ENCODE measurements around the gene PWP2.
"Not testable (repeated sequence)": the region's sequence is repeated elsewhere in the genome, so short reads cannot be mapped to it uniquely, and the experiment has no call there.

PWP2 gene

DNA sequence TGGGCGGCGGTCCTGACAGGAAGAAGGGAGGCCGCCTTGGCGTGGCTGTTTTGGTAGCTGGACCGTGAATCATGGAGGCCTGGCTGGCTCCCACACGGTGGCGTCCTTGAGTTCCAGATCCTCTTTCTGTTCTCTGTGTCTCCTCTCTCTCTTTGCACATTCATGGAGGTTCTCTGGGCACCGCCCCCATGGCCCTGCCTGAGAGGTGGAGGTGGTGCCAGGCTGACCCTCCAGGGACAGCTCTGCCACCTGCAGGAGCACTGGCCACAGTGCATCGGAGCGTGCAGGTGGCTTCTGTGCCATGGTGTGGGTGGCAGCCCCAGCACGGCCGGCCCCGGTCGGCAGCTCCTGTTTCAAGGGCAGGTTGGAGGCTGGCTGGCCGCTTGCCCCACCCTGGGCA lies 30.8 kb downstream of the PWP2 start:
- DNase-seq (ENCODE audit: low read depth, low spot score): not testable (repeated sequence)

DNA sequence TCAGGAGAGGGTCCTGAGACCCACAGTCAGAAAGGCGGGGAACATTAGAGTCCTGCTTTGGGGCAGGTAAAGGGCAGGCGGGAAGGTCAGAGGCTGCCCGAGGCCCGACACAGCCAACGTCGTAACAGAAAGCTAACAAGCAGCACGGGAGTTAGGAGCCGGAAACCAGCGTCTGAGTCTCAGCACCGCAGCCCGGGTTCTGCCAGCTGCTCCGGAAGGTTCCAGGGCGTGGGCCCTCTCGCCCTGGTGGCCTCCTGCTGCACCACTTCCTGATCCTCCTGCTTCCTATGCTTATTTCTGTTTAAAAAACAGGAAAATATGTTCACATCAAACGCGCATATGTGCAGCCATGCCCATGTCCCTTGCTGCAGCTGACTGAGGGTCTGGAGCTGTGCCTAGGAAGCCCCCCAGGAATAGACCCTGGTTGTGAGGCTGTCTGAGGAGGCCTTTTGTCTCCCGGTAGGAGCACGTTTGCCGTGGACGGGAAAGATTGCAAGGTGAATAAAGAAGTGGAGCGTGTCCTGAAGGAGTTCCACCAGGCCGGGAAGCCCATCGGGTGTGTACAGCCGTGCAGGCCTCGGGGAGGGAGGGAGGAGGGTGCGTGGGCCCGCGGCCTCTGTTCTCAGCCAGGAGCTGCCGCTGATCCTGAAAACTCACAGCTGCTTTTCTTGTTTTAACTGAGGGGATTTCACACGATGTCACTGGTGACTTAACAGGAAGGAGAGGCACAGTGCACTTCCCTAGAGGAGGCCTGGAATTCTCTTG lies 32.8 kb downstream of the PWP2 start:
- DNase-seq (ENCODE audit: low read depth, low spot score): not testable (repeated sequence)

DNA sequence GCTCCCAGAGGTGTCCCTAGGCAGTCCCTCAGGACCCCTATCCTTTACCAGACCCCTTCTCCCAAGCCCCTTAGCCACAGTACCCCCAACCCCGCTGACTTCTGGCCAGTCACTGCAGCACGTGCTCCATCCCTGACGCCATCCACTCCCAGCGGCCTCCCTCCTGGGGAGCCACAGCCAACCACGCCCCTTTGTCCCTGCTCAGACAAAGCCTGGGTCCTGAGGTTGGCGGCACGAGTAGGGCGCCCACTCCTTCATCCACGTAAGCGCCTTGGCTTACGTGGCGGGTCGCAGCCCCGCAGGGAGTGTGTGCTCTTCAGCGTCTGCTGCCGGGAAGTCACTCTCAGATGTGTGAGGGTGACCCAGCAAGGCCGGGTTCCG lies 33.3 kb downstream of the PWP2 start:
- not testable (repeated sequence) for DNase-seq (ENCODE audit: low read depth, low spot score)

DNA sequence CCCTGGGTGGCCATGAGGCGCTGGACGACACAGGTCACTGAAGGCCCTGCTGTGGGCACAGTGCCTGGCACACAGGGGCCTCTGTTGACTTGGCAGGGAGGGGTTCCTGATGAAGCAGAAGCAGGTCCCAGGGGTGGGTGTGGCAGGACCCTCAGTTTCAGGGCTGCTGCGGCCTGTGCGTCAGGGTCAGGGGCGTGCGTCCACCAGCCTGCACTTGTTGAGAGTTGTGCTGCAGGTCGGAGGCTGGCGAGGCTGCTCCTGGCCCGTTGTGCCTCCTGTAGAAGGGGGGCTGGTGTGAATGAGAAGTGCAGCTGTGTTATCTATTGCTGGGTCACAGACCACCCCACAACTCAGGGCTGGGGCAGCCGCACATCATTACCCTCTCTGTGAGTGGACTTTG lies 35.3 kb downstream of the PWP2 start:
- DNase-seq (ENCODE audit: low read depth, low spot score): not testable (repeated sequence)

DNA sequence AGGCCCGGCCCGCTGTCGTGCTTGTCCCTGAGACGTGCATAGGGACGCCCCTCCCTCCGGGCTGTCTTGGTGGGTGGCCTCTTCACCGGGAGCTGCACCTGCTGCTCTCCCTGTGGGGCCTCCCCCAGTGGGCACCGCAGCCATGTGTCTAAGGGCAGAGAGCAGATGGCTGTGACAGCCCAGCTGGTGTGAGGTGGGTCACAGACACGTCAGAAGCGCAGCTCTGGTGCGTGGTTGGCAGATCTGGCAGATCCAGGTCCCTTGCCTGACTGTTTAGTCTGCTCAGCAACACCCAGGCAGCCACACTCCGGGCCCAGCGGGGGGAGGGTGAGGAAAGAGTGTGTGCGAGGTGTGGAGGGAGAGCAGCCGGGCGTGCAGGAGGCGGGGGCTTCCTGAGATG lies 36.2 kb downstream of the PWP2 start:
- not testable (repeated sequence) for DNase-seq (ENCODE audit: low read depth, low spot score)

DNA sequence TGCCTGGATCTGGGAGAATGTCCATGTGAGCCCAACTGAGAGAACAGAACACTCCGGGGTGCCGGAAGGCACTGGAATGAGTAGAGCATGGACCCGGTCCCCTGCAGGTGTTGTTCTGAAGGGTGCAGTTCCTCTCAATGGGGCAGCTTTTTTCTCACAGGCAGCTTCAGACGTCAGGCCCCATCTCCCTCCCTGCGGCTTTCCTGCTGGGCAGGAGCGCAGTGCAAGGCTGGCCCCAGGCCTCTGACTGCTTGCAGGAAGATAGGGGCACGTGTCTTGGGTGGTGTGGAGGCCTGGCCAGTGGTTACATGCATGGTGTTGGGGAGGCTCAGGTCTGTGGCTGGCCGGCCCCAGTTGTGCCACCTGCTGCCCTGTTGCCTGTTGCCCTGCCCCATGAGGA lies 36.8 kb downstream of the PWP2 start:
- not testable (repeated sequence) for DNase-seq (ENCODE audit: low read depth, low spot score)

DNA sequence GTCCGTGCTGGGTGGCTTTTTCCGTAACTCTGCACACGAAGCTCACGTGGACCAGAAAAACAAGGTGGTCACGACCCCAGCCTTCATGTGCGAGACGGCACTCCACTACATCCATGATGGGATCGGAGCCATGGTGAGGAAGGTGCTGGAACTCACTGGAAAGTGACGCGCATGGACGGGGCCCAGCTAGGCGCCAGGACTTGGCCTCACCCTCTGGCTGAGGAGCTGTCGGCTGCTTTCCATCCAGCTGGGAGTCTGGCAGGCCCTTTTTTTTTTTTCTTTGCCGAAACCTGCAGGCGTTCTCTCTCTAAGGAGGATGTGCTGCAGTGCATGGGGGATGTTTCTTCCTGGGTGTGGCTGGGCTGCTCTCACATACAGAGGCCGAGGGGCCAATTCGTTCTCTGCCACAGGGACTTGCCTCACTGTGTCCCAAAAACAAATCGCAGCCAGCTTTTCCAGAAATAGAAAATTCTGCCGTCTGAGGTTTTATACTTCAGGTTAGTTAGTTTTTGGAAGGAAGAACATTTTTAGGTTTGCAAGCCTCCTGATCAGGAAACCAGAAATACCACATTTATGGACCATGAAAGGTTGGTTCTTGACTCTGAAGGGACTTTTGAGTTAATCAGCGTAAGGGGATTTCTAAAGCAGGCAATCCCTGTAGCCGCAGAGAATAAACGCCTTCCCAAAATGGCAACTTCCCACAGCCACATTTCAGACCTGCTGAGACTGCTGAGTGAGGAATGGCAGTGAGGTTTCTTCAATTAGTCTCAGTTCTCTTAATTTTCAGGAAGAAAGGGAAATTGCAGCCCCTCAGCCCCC lies 37.8 kb downstream of the PWP2 start:
- not testable (repeated sequence) for DNase-seq (ENCODE audit: low read depth, low spot score)

DNA sequence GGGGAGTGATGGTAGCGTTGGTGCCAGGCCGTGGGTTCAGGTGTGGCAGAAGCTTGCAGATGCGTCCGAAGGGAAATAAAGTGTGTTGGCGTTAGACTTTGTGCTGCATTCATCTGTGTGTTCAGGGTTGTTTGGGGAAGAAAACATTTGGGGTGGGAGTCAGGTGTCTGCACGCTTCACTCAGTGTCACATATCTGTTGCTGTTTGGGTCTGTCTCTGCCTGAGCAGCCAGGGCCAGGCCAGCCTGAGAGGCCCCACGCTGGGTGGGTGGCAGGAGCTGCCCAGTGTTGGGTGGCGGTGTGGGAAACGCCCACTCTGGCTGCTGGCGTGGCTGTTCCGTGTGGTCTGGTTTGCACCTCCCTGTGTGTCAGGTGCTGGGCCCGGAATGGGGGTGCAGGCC lies 38.4 kb downstream of the PWP2 start:
- not testable (repeated sequence) for DNase-seq (ENCODE audit: low read depth, low spot score)

DNA sequence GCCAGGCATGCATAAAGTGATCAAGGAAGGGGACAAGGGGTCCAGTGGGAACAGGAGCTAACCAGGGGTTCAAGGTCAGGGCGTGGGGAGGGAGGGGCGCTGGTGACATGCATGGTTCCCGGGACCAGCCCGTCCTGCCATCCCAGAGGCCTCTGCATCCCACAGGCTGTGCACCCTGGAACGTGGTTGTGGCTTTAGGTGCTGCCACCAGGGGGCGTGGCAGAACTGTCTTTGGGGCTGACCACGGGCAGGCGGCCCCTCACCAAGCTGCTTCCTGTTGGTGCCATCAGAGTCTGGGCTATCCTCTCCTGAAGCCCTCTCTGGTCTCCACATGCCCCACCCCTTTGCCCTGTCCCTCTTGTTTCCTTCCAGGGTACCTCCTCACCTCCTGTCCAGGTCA lies 39.9 kb downstream of the PWP2 start:
- not testable (repeated sequence) for DNase-seq (ENCODE audit: low read depth, low spot score)

DNA sequence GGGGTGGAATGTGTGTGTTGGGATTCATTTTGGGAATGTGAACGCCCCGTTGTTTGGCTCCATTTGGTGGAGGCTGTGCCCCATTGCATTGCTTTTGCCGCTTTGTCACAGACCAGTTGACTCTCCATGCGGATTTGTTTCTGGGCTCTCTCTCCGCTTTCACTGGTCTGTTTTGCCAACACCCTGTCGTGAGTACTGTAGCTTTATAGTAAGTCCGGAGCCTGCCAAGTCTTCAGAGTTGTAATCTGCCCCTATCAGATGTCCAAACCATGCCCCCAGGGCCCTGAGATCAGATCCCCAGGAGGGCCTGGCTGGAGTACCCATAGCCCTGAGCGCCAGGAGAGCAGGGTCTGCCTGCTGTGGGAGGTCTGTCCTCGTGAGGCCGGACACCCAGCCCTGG lies 43.1 kb downstream of the PWP2 start:
- not testable (repeated sequence) for DNase-seq (ENCODE audit: low read depth, low spot score)

DNA sequence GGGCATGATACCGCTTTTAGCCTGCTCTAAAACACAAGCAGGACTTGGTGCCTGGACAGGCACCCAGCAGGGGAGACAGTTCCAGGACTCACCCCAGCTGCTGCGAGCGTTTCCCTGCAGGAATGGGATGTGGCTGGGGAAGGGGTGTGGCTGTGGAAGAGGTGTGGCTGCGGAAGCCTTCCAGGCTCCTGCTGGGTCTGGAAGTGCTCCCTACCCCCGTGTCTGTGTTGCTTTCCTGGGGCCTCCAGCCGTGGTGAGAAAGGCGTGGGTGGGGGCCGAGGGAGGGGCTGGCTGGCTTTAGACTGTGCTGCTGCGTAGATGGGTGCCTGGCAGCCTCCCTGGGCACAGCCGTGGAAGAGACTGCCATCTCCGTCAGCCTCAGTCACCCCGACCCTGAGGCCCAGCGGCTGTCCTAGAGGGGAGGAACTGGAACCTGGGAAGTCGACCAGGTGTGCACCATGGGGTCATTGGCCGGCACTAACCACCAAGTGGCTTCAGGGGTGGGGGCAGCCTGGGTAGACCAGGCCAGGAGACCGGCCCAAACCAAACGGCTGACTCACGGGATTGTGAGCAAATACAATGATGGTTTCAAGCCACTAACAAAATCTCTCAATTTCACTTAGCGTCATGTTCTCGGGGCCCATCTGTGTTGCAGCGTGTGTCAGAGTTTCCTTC lies 46.2 kb downstream of the PWP2 start:
- not testable (repeated sequence) for DNase-seq (ENCODE audit: low read depth, low spot score)

DNA sequence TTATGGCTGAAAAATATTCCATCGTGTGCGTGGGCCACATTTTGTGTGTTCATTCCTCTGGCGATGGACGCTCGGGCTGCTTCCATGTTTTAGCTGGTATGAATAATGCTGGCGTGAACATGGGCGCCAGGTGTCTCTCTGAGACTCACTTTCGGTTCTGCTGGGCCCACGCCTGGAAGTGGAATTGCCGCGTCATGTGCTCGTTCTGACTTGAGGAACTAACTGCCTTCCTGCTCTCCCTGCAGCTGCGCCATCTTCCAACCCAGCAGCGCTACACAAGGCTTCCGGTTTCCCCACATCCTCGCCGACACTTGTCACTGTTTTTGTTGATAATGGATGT lies 46.7 kb downstream of the PWP2 start:
- not testable (repeated sequence) for DNase-seq (ENCODE audit: low read depth, low spot score)

DNA sequence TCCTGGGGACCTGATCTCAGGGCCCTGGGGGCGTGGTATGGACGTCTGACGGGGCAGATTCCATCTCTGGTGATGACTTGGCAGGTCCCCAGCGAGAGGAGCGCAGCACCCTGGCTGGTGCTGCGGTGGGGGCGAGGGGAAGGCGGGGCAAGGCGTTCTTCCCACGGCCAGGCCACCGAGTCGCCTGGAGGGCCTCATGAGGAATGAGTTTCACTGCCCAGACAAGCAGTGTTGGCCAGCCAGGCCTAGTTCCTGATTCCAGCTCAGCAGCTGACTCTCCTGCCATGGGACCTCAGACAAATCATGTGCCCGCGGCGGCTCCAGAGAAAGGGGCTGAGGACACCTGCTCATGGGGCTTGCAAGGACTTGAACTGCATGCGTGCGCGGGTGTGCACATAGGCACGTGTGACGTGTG lies 47.6 kb downstream of the PWP2 start:
- not testable (repeated sequence) for DNase-seq (ENCODE audit: low read depth, low spot score)

DNA sequence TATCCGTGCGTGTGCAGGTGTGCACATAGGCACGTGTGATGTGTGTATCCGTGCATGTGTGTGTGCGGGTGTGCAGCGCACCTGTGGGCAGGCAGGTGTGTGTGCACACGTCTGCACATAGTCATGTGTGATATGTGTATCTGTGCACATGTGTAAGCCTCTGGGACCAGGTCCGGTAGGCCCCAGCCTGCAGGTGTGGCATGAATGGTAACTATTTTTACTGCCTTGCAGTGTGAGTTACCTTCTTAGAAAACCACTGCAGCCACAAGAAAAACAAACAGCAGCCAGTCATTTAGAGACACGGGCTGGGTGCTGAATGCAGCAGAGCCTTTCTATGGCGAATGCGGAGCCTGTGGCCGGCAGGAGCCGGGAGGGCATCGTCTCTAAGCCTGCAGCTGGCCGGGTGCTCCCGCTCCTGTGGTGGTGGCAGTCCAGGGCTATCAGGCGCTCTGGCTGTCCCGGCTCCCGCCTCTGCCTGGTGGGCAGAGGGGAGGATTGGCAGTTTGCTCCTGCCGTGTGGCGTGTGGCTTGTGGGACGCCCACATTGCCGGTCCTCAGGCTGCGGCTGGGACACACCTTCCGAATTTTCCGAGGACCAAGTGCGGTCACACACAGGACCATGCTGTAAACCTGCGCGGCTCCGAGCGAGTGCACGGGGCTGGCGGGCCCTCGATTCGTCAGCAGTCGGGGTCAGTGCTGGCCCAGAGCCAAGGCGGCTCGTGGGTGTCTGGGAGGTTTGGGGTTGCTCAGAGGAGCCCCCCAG lies 48.2 kb downstream of the PWP2 start:
- DNase-seq (ENCODE audit: low read depth, low spot score): not testable (repeated sequence)

DNA sequence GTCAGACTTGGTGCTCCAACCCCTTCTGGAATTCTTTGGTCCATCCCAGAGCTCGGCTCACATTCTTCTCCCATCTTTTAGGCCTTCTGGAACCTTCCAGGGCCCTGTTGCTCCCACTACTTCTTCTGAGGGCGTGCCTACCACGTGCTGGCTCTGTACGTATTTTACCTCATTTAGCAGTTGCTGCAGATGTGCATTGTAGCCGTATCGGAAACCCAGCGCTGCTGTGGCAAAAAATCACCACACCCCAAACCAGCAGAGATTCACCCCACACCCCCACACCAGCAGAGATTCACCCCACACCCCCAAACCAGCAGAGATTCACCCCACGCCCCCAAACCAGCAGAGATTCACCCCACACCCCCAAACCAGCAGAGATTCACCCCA lies 48.8 kb downstream of the PWP2 start:
- DNase-seq (ENCODE audit: low read depth, low spot score): not testable (repeated sequence)

DNA sequence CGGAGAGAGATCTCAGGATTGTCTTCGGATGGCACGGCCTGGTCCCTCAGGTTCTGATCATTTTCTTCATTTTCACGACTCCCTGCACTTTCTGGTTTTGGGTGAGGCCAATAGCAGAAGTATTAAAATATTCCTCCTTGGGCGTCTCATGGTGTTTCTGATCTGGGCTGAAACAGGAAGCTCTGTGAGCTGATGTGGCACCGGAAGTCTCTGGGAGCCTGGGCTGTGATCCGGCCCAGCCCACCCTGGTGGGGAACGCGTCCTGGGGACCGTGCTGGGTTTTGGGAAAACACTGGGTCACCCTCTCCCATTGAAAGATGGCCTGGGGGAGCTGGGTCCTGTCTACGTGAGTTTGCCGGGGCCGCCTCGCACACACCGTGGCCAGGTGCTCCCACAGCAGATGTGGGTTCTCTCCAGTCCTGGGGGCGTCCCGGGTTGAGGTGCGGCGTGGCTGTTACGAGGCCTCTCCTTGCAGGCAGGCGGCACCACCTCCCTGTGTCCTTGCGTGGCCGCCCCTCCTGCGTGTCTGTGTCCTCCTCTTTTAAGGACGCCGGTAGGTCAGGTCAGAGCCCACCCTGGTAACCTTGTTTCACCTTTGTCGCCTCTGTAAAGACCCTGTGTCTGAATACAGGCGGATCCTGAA lies 50.4 kb downstream of the PWP2 start:
- not testable (repeated sequence) for DNase-seq (ENCODE audit: low read depth, low spot score)

DNA sequence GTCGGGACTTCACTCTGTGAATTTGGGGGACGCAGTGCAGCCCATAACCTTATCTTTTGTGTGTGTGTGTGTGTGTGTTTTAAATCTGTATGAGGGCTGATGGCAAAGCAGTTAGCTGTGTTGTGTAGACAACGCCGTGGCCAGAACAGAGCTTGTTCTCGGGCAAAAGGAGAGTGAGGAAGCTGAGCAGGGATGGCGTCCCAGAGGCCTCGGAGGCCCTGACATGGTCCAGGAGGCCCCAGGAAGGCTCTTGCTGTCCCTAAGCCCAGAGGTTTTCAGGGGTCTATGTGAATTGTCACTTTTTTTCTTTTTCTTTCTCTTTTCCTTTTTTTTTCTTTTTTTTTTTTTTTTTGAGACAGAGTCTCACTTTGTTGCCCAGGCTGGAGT lies 50.9 kb downstream of the PWP2 start:
- not testable (repeated sequence) for DNase-seq (ENCODE audit: low read depth, low spot score)

DNA sequence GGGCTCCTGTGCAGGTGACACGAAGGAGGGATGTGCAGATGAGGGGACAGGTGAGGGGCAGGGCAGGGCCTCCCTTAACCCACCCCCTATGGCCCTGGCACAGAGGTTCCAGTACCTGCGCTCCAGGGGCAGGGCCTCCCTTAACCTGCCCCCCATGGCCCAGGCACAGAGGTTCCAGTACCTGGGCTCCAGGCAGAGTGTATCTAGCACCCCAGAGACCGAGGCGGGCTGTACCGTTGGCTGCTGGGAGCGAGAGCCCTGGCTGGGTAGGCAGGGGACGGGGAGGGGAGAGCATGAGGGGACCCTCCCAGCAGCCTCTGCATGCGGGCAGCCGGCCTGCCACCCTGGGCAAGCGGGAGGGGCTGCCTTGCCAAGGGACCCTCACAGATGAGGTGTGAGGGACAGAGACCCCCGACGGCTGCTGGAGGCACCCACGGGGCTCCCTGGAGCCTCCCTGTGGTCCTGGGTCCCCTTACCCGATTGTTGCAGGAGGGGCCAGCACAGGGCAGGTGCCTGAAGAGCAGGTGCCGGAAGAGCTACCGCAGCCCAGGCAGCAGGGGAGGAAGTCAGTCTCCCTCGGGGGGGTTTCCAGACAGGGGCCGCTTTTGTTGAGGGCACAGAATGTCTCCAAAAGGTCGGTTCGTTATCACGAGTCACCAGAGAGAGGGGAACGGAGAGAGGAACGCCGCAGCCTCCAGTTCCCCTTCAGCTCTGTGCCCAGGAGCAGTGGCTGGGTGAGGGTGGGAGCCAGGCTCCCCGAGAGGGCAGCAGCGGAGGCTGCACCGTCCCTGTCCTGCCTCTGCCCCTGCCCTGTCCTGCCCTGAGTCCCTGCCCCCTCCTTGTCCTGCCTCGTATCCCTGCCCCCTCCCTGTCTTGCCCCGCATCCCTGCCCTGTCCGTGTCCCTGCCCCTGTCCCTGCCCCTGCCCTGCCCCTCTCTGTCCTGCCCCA lies 52.4 kb downstream of the PWP2 start:
- not testable (repeated sequence) for DNase-seq (ENCODE audit: low read depth, low spot score)

DNA sequence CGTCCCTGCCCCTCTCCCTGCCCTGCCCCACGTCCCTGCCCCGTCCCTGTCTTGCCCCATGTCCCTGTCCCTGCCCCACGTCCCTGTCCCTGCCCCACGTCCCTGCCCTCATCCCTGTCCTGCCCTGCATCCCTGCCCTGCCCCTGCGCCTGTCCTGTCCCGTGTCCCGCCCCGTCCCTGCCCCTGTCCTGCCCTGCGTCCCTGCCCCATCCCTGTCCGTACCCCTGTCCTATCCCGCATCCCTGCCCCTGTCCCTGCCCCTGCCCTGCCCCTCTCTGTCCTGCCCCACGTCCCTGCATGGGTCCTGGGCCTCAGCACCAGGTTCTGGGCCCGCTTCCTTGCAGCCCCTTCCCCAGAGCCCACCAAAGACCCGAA lies 53.1 kb downstream of the PWP2 start:
- DNase-seq (ENCODE audit: low read depth, low spot score): not testable (repeated sequence)

DNA sequence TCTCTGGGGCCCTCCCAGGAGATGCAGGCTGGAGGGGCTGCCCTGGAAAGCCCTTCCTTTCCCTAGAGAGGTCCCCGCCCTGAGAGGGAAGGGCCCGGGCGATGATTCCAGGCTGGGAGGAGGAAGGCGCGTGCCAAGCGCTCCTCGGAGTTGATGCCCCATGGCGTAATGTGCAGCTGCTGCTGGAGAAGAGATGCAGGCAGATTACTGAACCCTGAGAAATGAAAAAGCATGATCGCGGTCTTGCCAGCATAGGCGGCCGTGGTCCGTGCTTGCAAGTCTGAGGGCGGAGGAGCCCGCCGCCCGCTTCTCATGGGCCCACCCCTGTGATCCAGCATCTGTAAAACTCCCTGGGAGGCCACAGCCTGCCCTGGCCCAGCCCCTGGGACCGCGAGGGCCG lies 53.6 kb downstream of the PWP2 start:
- DNase-seq (ENCODE audit: low read depth, low spot score): not testable (repeated sequence)
